Measurements from ENCODE around the gene SLIT1.

Gene SLIT1

DNA sequence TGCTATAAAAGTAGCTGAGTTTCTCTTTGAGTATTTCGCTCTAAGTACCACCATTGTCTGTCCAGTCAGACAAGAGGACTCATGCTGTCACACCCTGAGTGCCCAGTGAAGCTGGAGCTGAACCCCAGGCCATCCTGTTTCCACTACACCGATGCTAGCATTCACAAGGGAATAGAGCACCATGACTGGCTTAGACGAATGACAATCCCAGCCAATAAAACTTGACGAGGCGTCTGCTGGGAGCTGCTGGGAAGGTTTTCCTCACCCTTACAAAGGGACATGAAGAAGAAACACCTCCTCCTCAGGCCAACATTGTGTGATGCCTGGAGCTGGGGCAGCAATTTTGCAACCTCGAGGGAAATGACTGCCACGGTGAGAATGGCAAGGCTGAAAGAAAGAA is 17.5 kb upstream of the SLIT1 start:
- no peak for DNase-seq (ENCODE audit: low read depth in 2 of 2, low spot score in 1 of 2)

DNA sequence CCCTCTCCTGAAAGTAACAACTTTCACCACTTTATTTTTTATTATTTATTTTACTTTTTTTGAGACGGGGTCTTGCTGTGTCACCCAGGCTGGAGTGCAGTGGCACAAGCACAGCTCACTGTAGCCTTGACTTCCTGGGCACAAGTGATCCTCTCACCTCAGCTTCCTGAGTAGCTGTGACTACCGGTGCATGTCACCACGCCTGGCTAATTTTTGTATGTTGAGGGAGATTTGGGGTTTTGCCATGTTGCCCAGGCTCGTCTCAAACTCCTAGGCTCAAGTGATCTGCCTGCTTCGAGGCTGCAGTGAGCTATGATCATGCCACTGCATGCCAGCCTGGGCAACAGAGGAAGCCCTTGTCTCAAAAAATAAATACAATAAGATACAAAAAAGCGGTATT is 14.9 kb upstream of the SLIT1 start:
- no peak for DNase-seq (ENCODE audit: low read depth in 2 of 2, low spot score in 1 of 2)

GRCh38 chr10:97199152-97199551 is 13.4 kb upstream of the SLIT1 start:
- no peak for DNase-seq (ENCODE audit: low read depth in 2 of 2, low spot score in 1 of 2)

- DNase-seq (ENCODE audit: low read depth in 2 of 2, low spot score in 1 of 2), result no peak
Observed at GRCh38 chr10:97197030-97197500, 11.3 kb upstream of the SLIT1 start.

- DNase-seq (ENCODE audit: low read depth in 2 of 2, low spot score in 1 of 2), result peak; percentile 27 to 41
Observed at GRCh38 chr10:97196223-97197029, 10.7 kb upstream of the SLIT1 start.

DNA sequence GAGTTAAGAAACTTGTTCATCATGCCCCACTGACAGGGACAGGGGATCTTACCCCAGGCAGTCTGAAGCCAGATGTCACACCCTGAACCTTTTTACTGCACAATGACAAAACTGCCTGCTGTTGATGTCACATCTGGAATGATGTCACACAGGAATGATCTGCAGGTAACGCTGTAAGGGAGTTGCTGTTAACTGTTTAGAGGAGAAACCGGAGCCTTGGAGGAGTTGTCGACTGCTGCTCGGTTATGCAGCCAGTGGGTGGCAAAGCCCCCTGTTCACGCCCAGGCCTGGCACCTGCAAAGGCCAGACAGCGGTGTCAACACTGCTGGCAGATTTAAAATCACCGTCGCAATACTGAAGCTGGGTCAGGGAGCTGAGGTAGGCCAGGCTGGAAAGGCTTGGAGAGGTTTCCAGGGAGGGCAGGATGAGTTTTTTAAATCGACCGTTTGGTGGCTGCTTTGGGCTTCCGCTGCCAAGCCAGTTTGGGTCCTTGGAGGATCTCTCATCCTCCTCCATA is 10.0 kb upstream of the SLIT1 start:
- no peak for DNase-seq (ENCODE audit: low read depth in 2 of 2, low spot score in 1 of 2)

DNA sequence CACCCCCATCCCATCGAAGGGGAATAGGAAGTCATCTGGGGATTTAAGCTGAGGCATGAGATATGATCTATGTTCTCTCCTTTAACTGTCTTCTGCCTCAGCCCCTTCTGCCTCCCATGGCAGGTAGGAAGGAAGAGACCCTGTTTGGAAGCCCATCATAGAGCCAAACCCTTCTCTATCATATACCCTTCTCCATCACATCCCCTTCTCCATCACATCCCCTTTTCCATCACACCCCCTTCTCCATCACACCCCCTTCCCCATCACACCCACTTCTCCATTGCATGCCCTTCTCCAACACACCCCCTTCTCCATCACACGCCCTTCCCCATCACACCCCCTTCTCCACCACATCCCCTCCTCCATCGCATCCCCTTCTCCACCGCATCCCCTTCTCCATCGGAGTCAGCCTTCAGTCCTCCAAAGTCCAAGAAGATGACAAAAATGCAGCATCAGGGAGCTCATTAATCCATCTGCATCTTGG is 7.2 kb upstream of the SLIT1 start:
- DNase-seq (ENCODE audit: low read depth in 2 of 2, low spot score in 1 of 2), result no peak

- no peak for DNase-seq (ENCODE audit: low read depth in 2 of 2, low spot score in 1 of 2)
Observed at GRCh38 chr10:97190450-97190849, 4.7 kb upstream of the SLIT1 start.

DNA sequence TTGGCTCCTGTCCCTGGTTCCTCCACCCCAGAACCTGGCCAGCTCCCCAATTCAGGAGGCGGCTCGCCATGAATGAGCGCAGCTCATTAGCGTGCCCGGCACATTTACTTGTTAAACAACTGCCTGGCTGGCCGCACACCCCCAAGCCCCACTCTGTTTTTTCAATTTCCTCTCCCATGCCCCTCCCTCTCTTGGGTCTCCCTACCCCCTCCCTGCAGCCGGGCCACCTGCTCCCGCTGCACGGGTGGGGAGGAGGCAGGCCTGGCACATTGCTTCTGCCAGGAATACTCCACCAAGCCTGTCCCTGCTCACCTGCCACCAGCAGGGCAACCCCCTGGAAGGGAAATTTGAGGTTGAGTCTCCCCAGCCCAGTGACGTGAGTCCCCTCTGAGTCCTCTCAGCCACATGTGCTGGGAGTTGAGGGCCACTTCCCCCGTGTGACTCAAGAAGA is 2.5 kb upstream of the SLIT1 start:
- DNase-seq (ENCODE audit: low read depth in 2 of 2, low spot score in 1 of 2), result no peak

GRCh38 chr10:97186911-97187310 is 1.2 kb upstream of the SLIT1 start:
- no peak for DNase-seq (ENCODE audit: low read depth in 2 of 2, low spot score in 1 of 2)

- no peak for DNase-seq (ENCODE audit: low read depth in 2 of 2, low spot score in 1 of 2)
Observed at GRCh38 chr10:97184971-97185325, 811 bp downstream of the SLIT1 start.

GRCh38 chr10:97183314-97183713 is 2.4 kb downstream of the SLIT1 start:
- DNase-seq (ENCODE audit: low read depth in 2 of 2, low spot score in 1 of 2), result no peak

DNA sequence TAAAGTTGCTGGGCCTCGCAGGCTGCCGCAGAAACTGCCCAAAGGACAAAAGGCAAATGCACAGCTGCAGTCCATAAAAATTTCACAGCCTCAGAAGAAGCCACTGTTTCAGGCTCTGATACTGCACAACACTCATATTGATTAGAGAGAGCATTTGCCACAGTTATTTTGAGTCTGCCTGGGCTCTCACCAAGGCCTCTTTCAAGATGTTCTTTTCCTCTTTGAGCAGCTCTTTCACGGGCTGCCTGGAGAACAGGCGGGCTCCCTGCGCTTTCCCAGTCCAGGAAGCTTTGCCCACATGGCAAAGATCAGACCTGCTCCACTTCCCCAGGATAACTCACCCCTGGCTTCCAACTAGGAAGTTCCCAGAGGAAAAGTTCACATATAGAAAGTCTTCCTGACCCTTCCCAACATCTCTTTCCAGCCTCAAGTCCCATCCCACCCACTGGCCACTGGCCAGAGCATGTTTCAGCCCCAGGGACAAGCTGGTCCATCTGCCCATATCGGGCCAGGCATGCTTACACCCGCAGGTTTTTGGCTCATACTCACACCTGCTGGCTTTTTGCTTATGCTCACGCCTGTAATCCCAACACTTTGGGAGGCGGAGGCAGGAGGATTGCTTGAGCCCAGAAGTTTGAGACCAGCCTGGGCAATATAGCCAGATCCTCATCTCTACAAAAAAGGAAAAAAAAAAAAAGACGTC is 3.3 kb downstream of the SLIT1 start:
- DNase-seq (ENCODE audit: low read depth in 2 of 2, low spot score in 1 of 2), result no peak

- no peak for DNase-seq (ENCODE audit: low read depth in 2 of 2, low spot score in 1 of 2)
Observed at GRCh38 chr10:97180986-97181385, 4.8 kb downstream of the SLIT1 start.

- no peak for DNase-seq (ENCODE audit: low read depth in 2 of 2, low spot score in 1 of 2)
Observed at GRCh38 chr10:97180363-97180755, 5.4 kb downstream of the SLIT1 start.

- DNase-seq (ENCODE audit: low read depth in 2 of 2, low spot score in 1 of 2), result no peak
Observed at GRCh38 chr10:97179731-97180362, 5.9 kb downstream of the SLIT1 start.

- DNase-seq (ENCODE audit: low read depth in 2 of 2, low spot score in 1 of 2), result no peak
Observed at GRCh38 chr10:97179311-97179710, 6.4 kb downstream of the SLIT1 start.

- no peak for DNase-seq (ENCODE audit: low read depth in 2 of 2, low spot score in 1 of 2)
Observed at GRCh38 chr10:97178074-97178473, 7.7 kb downstream of the SLIT1 start.

- no peak for DNase-seq (ENCODE audit: low read depth in 2 of 2, low spot score in 1 of 2)
Observed at GRCh38 chr10:97176226-97176625, 9.5 kb downstream of the SLIT1 start.

GRCh38 chr10:97175586-97175985 is 10.2 kb downstream of the SLIT1 start:
- DNase-seq (ENCODE audit: low read depth in 2 of 2, low spot score in 1 of 2), result no peak

- DNase-seq (ENCODE audit: low read depth in 2 of 2, low spot score in 1 of 2), result no peak
Observed at GRCh38 chr10:97174941-97175340, 10.8 kb downstream of the SLIT1 start.
